Embryonic facial prominence (tissue), 1 donor: ENCODE measurements around the gene NOC3L.
"Not testable (repeated sequence)": the region's sequence is repeated elsewhere in the genome, so short reads cannot be mapped to it uniquely, and the experiment has no call there.

Experiments
- DNase-seq: peaks from one replicate; pipeline ENCODE4 v3.0.0-alpha.2; 2016; ENCODE audit errors: extremely low spot score

Gene NOC3L

GRCh38 chr10:94362360-94363250 is at the start of gene NOC3L:
TSS of gene NOC3L (minus strand) at chr10:94362939. CDS start at chr10:94362838, 101 bp downstream.
- DNase-seq = peak; percentile 81

- DNase-seq = no peak
These were observed 49.7 kb upstream of the NOC3L start for GRCh38 chr10:94412449-94412848.

GRCh38 chr10:94411304-94411703 is 48.6 kb upstream of the NOC3L start:
- DNase-seq = no peak

GRCh38 chr10:94409021-94409657 is 46.4 kb upstream of the NOC3L start:
- no peak for DNase-seq

- DNase-seq = no peak
These were observed 44.9 kb upstream of the NOC3L start for GRCh38 chr10:94407668-94408067.

- no peak for DNase-seq
These were observed 42.7 kb upstream of the NOC3L start for GRCh38 chr10:94405406-94405805.

- DNase-seq = no peak
These were observed 40.9 kb upstream of the NOC3L start for GRCh38 chr10:94403380-94404213.

- DNase-seq = no peak
These were observed 40.2 kb upstream of the NOC3L start for GRCh38 chr10:94402843-94403379.

- peak; percentile 52 for DNase-seq
These were observed 39.6 kb upstream of the NOC3L start, which contains the start of gene TBC1D12 for GRCh38 chr10:94402204-94402842. TSS of gene TBC1D12 (plus strand) at chr10:94402541. CDS start at chr10:94402614, 73 bp downstream.

GRCh38 chr10:94398762-94399161 is 36.0 kb upstream of the NOC3L start:
- no peak for DNase-seq

GRCh38 chr10:94397549-94398370 is 35.0 kb upstream of the NOC3L start:
- DNase-seq = no peak

GRCh38 chr10:94392117-94392516 is 29.4 kb upstream of the NOC3L start:
- not testable (repeated sequence) for DNase-seq

GRCh38 chr10:94385733-94386132 is 23.0 kb upstream of the NOC3L start:
- DNase-seq = not testable (repeated sequence)

- DNase-seq = no peak
These were observed 20.8 kb upstream of the NOC3L start for GRCh38 chr10:94383530-94383929.

GRCh38 chr10:94376865-94377264 is 14.1 kb upstream of the NOC3L start:
- DNase-seq = no peak

- no peak for DNase-seq
These were observed 12.6 kb upstream of the NOC3L start for GRCh38 chr10:94375374-94375773.

GRCh38 chr10:94370501-94370900 is 7.8 kb upstream of the NOC3L start:
- DNase-seq = no peak

- DNase-seq = no peak
These were observed 3.6 kb upstream of the NOC3L start for GRCh38 chr10:94366382-94366781.

GRCh38 chr10:94364482-94364881 is 1.7 kb upstream of the NOC3L start:
- DNase-seq = no peak

- no peak for DNase-seq
These were observed 469 bp upstream of the NOC3L start for GRCh38 chr10:94363251-94363565.
